IMR-90 (cell line): ENCODE data around the gene LIMS1. TPM values are rescaled to one million over a fixed set of nuclear protein-coding genes. Genes with fewer than 3 reads are reported as not detected.
A peak's percentile ranks its signal among the peaks of the same experiment; 100 is the strongest.

ENCODE experiments used
- ATAC-seq: fragments of 200-7000 bp; cut with Tn5 transposase; 2 replicates; pipeline ENCODE4 v1.9.1; 2020; ENCODE audit warnings: low read depth, mild to moderate bottlenecking, moderate library complexity
- BruUV-seq: library from RNA; stranded (reverse); fragments of 400-500 nt; replicated peaks from 2 replicates; lab custom pipeline; 2021; lab: Mats Ljungman, UMichigan
- CTCF ChIA-PET: fragments of 300-600 bp; formaldehyde crosslinking; extraction: SDS; loops from one replicate; lab custom pipeline; 2021; ENCODE audit warnings: antibody characterized with exemption; lab: Yijun Ruan, JAX
- POLR2A ChIA-PET: fragments of 300-600 bp; sonication (Branson Sonifier 250); formaldehyde crosslinking; loops from one replicate; lab custom pipeline; 2022; ENCODE audit warnings: antibody characterized with exemption; ENCODE audit not compliant: unreplicated experiment; lab: Charles Lee
- DNase-seq: peaks from one replicate; pipeline ENCODE4 v3.0.0; 2013
- H2AFZ ChIP-seq: replicated peaks from 2 replicates; pipeline ENCODE3; 2013; ENCODE audit warnings: low read length, mild to moderate bottlenecking; ENCODE audit not compliant: poor library complexity
- H2AK5ac ChIP-seq: 2 replicates; pipeline ENCODE4 v1.6.1; 2013; ENCODE audit warnings: low read depth, low read length, inconsistent platforms
- H2AK9ac ChIP-seq: replicated peaks from 2 replicates; pipeline ENCODE3; 2013; ENCODE audit warnings: mild to moderate bottlenecking, low read depth, low read length, moderate library complexity; ENCODE audit not compliant: poor library complexity
- H2BK120ac ChIP-seq: 2 replicates; pipeline ENCODE4 v1.6.1; 2013; ENCODE audit warnings: low read depth, low read length, inconsistent platforms
- H2BK15ac ChIP-seq: 3 replicates; pipeline ENCODE4 v1.6.1; 2013; ENCODE audit warnings: low read depth, low read length, inconsistent platforms
- H2BK20ac ChIP-seq: 2 replicates; pipeline ENCODE4 v1.6.1; 2013; ENCODE audit warnings: low read depth, mild to moderate bottlenecking, inconsistent platforms, low read length, moderate library complexity
- H2BK5ac ChIP-seq: 2 replicates; pipeline ENCODE4 v1.6.1; 2013; ENCODE audit warnings: mild to moderate bottlenecking, low read depth, low read length, inconsistent platforms; ENCODE audit not compliant: poor library complexity, severe bottlenecking
- H3K14ac ChIP-seq: replicated peaks from 2 replicates; pipeline ENCODE4 v1.6.1; 2013; ENCODE audit warnings: low read depth, low read length, inconsistent platforms
- H3K18ac ChIP-seq: 2 replicates; pipeline ENCODE4 v1.6.1; 2013; ENCODE audit warnings: low read depth, low read length, control low read depth
- H3K23ac ChIP-seq: 2 replicates; pipeline ENCODE4 v1.6.1; 2013; ENCODE audit warnings: low read depth, low read length, inconsistent platforms
- H3K27ac ChIP-seq: 2 replicates; pipeline ENCODE4 v1.5.1; 2013; ENCODE audit warnings: mild to moderate bottlenecking, control low read depth, low read length; ENCODE audit not compliant: insufficient read depth
- H3K27me3 ChIP-seq: 2 replicates; pipeline ENCODE4 v1.6.1; 2013; ENCODE audit warnings: low read length; ENCODE audit not compliant: control insufficient read depth, insufficient read depth
- H3K36me3 ChIP-seq: 2 replicates; pipeline ENCODE4 v1.6.1; 2013; ENCODE audit warnings: low read length, mixed read lengths; ENCODE audit not compliant: control insufficient read depth, insufficient read depth
- H3K4ac ChIP-seq: 2 replicates; pipeline ENCODE4 v1.6.1; 2013; ENCODE audit warnings: low read depth, low read length, inconsistent platforms
- H3K4me1 ChIP-seq: 2 replicates; pipeline ENCODE4 v1.6.1; 2013; ENCODE audit warnings: low read length, mixed read lengths; ENCODE audit not compliant: control insufficient read depth, insufficient read depth
- H3K4me2 ChIP-seq: 2 replicates; pipeline ENCODE4 v1.6.1; 2013; ENCODE audit warnings: low read depth, mild to moderate bottlenecking, control low read depth, low read length, moderate library complexity
- H3K4me3 ChIP-seq: 2 replicates; pipeline ENCODE4 v1.5.1; 2013; ENCODE audit warnings: low read depth, mild to moderate bottlenecking, control low read depth, low read length, moderate library complexity; ENCODE audit not compliant: insufficient read depth
- H3K56ac ChIP-seq: 2 replicates; pipeline ENCODE4 v1.6.1; 2013; ENCODE audit warnings: low read length, inconsistent platforms; ENCODE audit not compliant: insufficient read depth; ENCODE audit errors: extremely low read depth
- H3K79me1 ChIP-seq, 2 experiments: 2 replicates each; pipeline ENCODE4 v1.6.1; 2013; ENCODE audit warnings: low read length in 2 of 2, inconsistent platforms in 1 of 2, low read depth in 1 of 2
- H3K9ac ChIP-seq: 2 replicates; pipeline ENCODE4 v1.6.1; 2013; ENCODE audit warnings: low read depth, low read length, control low read depth
- H3K9me1 ChIP-seq: 2 replicates; pipeline ENCODE4 v1.6.1; 2013; ENCODE audit warnings: low read length, inconsistent platforms; ENCODE audit not compliant: insufficient read depth
- H3K9me3 ChIP-seq: 2 replicates; pipeline ENCODE4 v1.6.1; 2013; ENCODE audit warnings: low read length; ENCODE audit not compliant: control insufficient read depth, insufficient read depth
- H4K20me1 ChIP-seq: 2 replicates; pipeline ENCODE4 v1.6.1; 2013; ENCODE audit warnings: low read length, inconsistent platforms; ENCODE audit not compliant: insufficient read depth
- H4K5ac ChIP-seq: 2 replicates; pipeline ENCODE4 v1.6.1; 2013; ENCODE audit warnings: mild to moderate bottlenecking, low read depth, low read length, control low read depth
- H4K8ac ChIP-seq, 2 experiments: 2 replicates each; pipeline ENCODE4 v1.6.1; 2013; ENCODE audit warnings: low read depth in 2 of 2, low read length in 2 of 2, control low read depth in 1 of 2, inconsistent platforms in 1 of 2
- H4K91ac ChIP-seq: 2 replicates; pipeline ENCODE4 v1.6.1; 2013; ENCODE audit warnings: low read depth, low read length, inconsistent platforms; ENCODE audit not compliant: insufficient read depth
- CEBPB ChIP-seq: IDR thresholded peaks from 2 replicates; pipeline ENCODE4 v1.6.1; 2012; ENCODE audit warnings: low read depth, low read length, improper control_type of control experiment
- NFE2L2 ChIP-seq: fragments of 150-350 bp; IDR thresholded peaks from 2 replicates; pipeline ENCODE4 v1.6.1; 2016; ENCODE audit warnings: low read depth, mild to moderate bottlenecking, low read length
- POLR2A ChIP-seq: IDR thresholded peaks from 2 replicates; pipeline ENCODE4 v1.6.1; 2012; ENCODE audit warnings: mild to moderate bottlenecking, low read depth, low read length
- RAD21 ChIP-seq: IDR thresholded peaks from 2 replicates; pipeline ENCODE4 v1.6.1; 2012; ENCODE audit warnings: low read length, improper control_type of control experiment
- RCOR1 ChIP-seq: IDR thresholded peaks from 2 replicates; pipeline ENCODE4 v1.6.1; 2012; ENCODE audit warnings: mild to moderate bottlenecking, low read length, improper control_type of control experiment; ENCODE audit not compliant: insufficient replicate concordance
- WGBS, 2 experiments: methylation state at CpG; one replicate each; pipeline versions ENCODE4 v1.1.5 to v1.1.7; 2013; ENCODE audit warnings: missing lambda C conversion rate in 2 of 2; ENCODE audit not compliant: insufficient read length in 1 of 2; ENCODE audit errors: extremely low coverage in 2 of 2; 5-methylcytosine and 5-hydroxymethylcytosine counted together
- dilution Hi-C: fragments of 300-500 bp; cut with HindIII; formaldehyde crosslinking; loops from one replicate; pipeline ENCODE4 v1.14.3; 2018; ENCODE audit warnings: low sequenced_read_pairs; ENCODE audit not compliant: unreplicated experiment
- in situ Hi-C: fragments of 300-500 bp; cut with MboI; formaldehyde crosslinking; loops from 3 replicates; pipeline ENCODE4 v1.14.3; 2019; ENCODE audit warnings: low sequenced_read_pairs, inconsistent platforms, mixed read lengths
- intact Hi-C: fragments of 100-400 bp; cut with micrococcal nuclease; formaldehyde crosslinking; loops from 2 replicates; pipeline ENCODE4 v1.10.0; 2022
- polyA plus RNA-seq, 3 experiments: library from polyadenylated mRNA; depleted of rRNA; stranded (reverse); fragments of >200 nt; gene quantifications; 2 replicates each; pipeline ENCODE4 v1.2.3, GENCODE V29; 2012; ENCODE audit warnings: low replicate concordance in 1 of 3
- total RNA-seq: library from RNA; depleted of rRNA; stranded (reverse); fragments of >200 nt; gene quantifications from 2 replicates; pipeline ENCODE4 v1.2.3, GENCODE V29; 2012

LIMS1 gene
- total and polyA plus RNA-seq, 2 of the 4 experiments (the other 2 are of a cell fraction), result 59.1 to 131 TPM

- Histone ChIP-seq H3K23ac (peak overlapping the region; percentile 86), H3K14ac (peak overlapping the region; percentile 53), H3K79me1 (peaks cover 15 to 59% of the 10 kb centered on the region in 2 experiments), H3K4me1 (peaks cover 11% of the 10 kb centered on the region), H3K4ac (no peak overlapping the region; the same call in 1 of the 2 replicates), H3K9ac (no peak overlapping the region), H3K27ac (no peak overlapping the region), H3K4me3 (peak overlapping the region; percentile 75; the same call in 1 of the 2 replicates), H4K20me1 (peaks cover 46% of the 10 kb centered on the region), H2BK5ac (no peak overlapping the region), H3K36me3 (no peaks in the 10 kb centered on the region; the same call in 1 of the 2 replicates), H4K8ac (no peak overlapping the region), H3K18ac (peak overlapping the region; percentile 10; the same call in 1 of the 2 replicates), H3K9me1 (peaks cover 8% of the 10 kb centered on the region), H3K27me3 (no peaks in the 10 kb centered on the region), H4K91ac (no peak overlapping the region), H3K4me2 (peak overlapping the region; percentile 85), H3K9me3 (no peaks in the 10 kb centered on the region), H2BK20ac (no peak overlapping the region), H2AK5ac (no peak overlapping the region), H3K56ac (0 out of 2 replicates have a peak overlapping the region, but pooled peaks have one; percentile 1), H2AK9ac (no peak overlapping the region), H2AFZ (no peak overlapping the region), H4K5ac (no peak overlapping the region), H2BK120ac (no peak overlapping the region), H2BK15ac (no peak overlapping the region)
- intact Hi-C loops (no loop called here), dilution Hi-C loops (no loop called here), in situ Hi-C loops (no loop called here)
- peak; percentile 28 for TF ChIP-seq RCOR1
- peak; percentile 46 for TF ChIP-seq POLR2A
- no peak for TF ChIP-seq RAD21
- peak; percentile 45; the same call in 1 of the 2 replicates for TF ChIP-seq NFE2L2
- TF ChIP-seq CEBPB, result peak; percentile 62
- no TSS peak for BruUV-seq
- POLR2A ChIA-PET, result no interaction called here
- no peak for ATAC-seq
- CTCF ChIA-PET, result interaction anchor here (1.5 kb wide), 1 partner anchor 100 kb away, joined by 8 read pairs; no protein-coding TSS in a partner anchor
- WGBS, 2 experiments, result 100% methylated on average over 1 of the region's 7 CpGs; no CpG with 5 or more reads in 1 of the 2 experiments
- peak; percentile 62 for DNase-seq
Observed at GRCh38 chr2:108536133-108536780, 2.0 kb downstream of the LIMS1 start.
